ENCODE data around the gene SLC7A7.
"Not testable (repeated sequence)": the region's sequence is repeated elsewhere in the genome, so short reads cannot be mapped to it uniquely, and the experiment has no call there.

Gene SLC7A7

DNA sequence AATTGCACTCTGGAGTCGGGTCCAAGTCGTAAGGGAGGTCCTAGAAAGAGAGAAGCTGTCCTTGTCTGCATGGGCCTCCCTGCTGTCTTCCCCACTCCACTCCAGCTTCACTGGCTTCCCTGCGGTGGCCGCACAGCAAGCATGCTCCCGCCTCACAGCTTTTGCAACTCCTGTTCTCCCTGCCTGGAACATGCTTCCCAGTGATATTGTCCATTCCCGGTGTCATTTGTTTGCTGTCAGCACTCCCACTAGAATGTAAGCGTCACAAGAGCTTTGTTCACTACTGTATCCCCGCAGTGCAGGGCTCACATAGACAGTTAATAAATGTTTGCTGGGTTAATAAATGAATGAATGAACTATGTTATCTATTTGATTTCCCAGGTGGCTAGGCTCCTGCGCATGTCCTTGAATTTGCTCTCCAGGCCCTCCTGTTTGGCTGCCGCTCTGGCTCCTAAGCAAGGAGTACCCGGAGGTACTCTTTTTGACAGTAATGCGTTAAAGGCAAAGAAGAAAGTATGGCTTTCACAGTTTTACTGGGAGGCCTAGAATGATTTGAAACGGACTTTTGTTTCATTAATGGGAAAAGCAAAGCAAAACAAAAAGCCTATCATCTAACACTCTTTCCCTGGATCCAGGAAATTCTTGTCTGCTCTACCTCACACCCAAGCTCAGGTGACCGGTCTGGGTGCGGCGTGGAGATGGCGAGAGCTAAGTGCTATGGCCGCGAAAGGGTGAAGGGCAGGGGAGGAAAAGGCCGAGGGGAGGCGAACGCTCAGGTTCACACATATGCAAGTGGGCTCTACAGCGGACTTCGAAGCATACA is 6.2 kb upstream of the SLC7A7 start:
- no peak for DNase-seq (ENCODE audit: low spot score)

DNA sequence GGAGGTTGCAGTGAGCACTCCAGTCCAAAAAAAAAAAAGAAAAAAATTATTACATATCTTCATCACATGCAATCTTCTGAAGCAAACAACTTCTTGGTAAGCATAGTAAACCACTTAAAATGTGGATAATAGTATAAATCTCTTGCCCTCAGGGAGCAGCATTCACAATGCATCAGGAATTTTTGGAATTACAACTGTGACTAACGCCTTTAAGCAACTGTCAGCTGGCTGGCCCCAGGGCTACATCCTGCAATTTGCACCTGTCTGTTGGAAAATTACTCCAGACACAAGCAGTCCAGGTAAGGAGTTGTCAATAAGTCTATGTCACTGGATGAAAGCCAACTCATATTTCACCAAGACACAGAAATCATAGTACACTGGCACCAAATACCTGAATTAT is 5.5 kb upstream of the SLC7A7 start:
- no peak for DNase-seq (ENCODE audit: low spot score)

DNA sequence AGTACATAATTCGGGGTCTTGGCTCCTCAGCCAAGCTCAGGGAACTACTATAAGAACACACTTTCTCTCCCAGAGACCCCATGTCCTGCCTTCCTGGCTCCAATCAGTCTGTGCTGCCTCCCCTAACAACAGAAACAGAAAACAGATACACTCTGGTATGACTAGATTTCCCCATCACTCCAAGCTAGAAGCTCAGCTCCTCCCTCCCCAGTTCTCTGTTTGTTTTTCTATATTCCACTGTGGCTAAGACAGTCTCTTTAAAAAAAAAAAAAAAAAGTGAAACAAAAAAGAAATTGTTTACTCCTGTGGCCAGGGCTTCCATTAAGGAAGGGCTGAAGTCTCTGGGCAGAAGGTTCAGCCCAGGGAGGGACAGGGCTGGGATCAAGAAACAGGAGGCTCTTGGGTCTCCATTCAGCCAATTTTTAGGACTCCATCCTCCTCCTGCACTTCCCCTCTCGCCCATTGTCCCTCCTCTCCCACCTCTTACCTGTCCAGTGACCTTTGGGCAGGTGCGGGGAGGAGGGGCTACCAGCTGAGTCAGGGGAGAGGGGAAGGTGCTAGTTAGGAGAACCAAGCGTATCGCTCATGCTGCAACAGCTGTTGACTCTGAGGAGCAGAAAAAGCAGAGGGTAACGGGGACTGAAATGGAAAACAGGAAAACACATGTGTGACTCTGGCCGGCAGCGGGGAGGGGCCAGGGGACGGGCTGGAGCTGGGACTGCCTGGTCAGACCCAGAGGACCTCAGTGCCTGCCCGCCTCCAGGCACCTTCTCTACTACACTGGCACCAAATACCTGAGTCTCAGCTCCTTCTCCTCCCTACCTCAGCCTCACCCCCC is 4.1 kb upstream of the SLC7A7 start:
- no peak for DNase-seq (ENCODE audit: low spot score)

DNA sequence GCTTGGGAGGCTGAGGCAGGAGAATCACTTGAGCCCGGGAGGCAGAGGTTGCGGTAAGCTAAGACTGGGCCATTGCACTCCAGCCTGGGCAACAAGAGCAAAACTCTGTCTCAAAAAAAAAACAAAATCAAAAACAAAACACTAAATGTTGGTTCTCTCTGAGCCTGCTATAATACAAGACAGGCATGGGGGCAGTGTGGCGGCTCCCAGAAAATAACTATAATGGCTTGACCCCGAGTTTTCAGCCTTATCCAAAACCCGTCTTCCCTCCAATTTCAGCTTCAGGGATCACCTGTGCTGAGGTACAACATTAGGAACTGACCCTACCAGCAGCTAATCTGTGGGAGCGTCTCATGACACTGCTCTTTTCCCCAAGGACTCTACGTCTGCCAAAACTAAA is 862 bp downstream of the SLC7A7 start:
- DNase-seq (ENCODE audit: low spot score) = no peak

DNA sequence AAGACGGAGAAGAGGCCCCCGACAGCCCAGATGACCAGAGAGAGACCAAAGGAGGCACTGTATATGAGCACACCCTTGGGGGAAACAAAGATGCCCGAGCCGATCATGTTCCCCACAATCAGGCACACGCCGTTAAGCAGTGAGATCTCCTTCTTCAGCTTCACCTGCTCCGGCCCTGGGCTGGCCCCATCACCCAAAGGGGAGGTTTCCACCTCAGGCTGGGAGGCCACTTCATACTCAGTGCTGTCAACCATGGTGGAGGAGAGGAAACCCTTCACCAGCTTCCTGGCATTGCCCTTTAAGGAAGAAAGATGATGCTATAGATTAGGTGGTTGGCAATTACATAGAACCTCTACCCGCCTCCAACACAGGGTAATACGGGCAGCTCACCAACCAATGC is 2.1 kb downstream of the SLC7A7 start:
- DNase-seq (ENCODE audit: low spot score) = no peak

DNA sequence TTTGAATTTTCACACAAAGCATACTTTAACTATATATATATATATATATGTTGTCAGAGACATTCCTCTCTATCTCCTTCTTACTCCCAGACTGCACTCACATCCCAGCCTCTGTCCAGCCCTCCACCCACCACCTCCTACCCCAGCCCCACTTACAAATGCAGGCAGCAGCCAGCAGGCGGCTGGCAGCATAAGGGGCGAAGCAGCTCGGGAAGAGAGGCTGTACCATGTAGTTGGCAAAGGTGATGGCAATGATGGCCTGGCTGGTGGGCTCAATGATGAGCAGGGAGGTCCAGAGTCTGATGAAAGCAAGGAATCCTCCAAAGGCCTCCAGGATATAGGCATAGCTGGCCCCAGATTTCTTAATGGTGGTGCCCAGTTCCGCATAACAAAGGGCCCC is 2.5 kb downstream of the SLC7A7 start:
- no peak for DNase-seq (ENCODE audit: low spot score)

DNA sequence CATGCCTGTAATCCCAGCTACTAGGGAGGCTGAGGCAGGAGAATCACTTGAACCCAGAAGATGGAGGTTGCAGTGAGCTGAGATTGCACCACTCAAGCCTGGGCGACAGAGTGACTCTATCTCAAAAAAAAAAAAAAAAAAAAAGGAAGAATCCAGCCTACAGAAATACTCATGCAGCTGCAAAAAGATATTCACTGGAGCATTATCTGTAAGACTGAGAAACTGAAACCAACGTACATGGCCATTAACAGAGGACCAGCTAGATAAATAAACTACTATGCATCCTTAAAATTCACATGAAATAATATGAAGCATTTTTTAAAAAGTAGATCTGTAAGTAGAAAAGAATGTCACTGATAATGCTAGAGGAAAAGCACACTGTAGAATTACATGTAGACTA is 3.5 kb downstream of the SLC7A7 start:
- DNase-seq (ENCODE audit: low spot score) = no peak

DNA sequence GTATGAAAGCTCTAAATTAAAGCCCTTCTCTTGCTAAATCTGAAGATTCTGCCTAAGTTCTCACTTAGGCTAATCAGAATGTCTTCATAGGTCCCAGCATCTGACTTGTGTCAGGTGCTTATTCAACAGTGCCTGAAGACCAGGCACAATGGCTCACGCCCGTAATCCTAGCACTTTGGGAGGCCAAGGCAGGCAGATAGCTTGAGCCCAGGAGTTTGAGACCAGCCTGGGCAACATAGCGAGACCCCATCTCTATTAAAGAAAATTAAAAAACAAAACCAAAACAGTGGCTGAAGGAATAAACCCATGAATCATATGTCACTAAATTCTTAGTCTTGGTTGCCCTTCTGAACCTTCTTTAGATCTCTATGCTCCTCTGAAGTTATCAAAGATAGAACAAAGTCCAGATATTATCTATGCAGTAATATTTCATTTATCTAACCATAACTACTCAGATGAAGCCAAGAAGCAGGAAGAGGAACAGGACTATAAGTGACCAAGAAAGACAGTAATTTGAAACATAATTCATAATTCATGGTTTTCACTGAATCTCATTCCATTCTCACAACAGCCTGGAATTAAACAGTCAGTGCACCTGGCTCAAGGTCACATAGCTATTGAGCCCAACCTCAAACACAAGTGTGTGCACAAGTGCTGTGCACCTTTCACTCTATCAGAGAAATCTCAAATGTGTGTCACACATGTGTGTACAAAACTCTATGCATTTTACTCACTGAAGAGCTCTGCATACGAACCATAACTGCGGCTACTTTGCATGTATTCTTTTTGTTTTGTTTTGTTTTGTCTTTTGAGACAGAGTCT is 6.6 kb downstream of the SLC7A7 start:
- DNase-seq (ENCODE audit: low spot score) = no peak

DNA sequence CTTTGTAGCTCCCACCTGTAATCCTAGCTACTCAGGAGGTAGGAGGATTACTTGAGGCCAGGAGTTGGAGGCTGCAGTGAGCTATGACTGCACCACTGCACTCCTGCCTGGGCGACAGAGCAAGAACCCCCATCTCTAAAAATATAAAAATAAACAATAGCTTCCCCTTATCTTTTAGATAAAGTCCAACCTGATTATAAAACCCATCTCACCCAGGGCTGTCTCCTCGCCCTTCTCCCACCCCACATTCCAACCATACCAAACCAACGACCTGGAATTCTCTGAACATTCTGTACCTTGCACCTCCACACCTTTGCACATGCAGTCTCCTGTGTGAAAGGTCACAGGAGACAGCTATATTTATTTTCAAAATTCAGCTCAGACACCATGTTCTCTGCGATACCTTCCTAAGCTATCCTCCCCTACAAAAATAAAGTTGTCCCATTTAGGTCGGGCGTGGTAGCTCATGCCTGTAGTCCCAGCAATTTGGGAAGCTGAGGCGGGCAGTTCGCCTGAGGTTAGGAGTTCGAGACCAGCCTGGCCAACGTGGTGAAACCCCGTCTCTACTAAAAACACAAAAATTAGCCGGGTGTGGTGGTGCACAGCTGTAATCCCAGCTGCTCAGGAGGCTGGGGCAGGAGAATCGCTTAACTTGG is 7.7 kb downstream of the SLC7A7 start:
- no peak for DNase-seq (ENCODE audit: low spot score)

DNA sequence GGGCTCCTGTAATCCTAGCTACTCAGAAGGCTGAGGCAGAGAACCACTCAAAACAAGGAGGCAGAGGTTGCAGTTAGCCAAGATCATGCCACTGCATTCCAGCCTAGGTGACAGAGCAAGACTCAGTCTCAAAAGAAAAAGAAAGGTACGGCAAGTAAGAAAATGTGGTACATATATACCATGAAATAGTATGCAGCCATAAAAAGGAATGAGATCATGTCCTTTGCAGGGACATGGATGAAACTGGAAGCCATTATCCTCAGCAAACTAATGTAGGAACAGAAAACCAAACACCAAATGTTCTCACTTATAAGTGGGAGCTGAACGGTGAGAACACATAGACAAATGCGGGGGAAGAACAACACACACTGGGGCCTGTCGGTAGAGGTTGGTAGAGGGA is 10.0 kb downstream of the SLC7A7 start:
- not testable (repeated sequence) for DNase-seq (ENCODE audit: low spot score)

DNA sequence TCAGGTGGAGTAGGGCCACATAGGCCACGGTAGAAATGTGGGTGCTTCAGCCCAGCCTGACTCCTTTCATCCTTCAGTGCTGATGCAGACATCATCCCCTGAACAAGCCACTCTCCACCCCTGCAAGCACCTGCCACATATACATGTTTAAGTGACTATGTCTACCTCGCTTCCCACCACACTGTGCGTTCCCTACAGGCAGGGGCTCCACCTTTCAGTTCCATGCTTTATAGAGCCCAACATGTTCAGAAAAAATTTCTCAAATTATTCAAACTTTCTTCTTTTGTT is 11.6 kb downstream of the SLC7A7 start:
- no peak for DNase-seq (ENCODE audit: low spot score)

DNA sequence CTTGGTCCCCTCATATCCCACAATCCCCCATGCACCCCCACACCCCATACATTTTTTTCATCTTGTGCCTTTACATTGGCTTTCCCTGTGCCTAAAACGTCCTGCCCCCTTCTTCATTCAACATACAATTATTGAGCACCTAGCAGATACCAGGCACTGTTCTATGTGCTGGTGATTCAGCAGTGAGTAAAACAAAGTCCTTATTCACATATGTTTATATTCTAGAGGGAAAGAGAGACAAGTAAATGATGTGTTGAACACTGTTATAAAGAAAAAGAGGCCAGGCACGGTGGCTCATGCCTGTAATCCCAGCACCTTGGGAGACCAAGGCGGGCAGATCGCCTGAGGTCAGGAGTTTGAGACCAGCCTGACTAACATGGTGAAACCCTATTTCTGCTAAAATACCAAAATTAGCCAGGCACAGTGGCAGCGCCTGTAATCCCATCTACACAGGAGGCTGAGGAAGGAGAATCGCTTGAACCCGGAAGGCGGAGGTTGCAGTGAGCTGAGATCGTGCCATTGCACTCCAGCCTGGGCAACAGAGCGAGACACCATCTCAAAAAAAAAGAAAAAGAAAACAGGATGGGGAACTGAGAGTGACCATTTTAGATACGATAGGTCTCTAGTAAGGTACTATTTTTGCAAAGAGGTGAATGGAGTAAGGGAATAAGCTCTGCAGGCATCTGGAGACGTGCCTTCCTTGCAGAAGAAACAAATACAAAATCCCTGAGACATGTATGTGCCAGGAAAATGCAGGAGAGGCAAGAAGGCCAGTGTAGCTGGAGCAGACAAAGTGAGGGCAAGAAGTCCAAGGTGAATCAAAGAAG is 12.2 kb downstream of the SLC7A7 start:
- DNase-seq (ENCODE audit: low spot score) = no peak

DNA sequence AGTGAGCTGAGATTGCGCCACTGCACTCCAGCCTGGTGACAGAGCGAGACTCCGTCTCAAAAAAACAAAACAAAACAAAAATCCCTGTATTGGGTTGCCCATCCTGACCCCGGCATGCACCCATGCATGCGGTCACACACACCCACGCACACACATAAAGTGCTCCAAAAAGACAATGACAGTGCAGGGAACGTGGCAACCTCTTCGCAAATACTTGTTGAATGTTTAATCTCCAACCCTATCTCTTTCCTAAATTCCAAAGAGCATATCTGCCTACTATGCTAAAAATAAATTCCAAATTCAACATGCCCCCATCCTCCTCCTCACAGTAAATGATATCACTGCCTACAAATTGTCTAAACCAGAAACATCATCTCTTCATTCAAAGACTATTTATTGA is 13.5 kb downstream of the SLC7A7 start:
- no peak for DNase-seq (ENCODE audit: low spot score)

DNA sequence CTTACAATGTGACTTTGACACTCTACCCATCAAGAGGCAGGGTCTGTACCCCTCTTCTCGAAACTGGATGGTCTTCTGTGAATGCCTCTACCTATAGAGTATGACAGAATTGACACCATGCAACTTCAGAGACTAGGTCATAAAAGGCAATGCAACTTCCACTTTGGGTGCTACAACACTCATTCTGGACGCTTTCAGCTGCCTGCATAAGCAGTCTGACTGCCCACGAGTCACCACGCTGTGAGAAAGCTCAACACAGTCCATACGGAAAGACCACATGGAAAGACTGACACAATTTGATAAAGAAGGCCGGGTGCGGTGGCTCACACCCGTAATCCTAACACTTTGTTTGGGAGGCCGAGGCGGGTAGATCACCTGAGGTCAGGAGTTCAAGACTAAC is 14.9 kb downstream of the SLC7A7 start:
- DNase-seq (ENCODE audit: low spot score) = no peak

DNA sequence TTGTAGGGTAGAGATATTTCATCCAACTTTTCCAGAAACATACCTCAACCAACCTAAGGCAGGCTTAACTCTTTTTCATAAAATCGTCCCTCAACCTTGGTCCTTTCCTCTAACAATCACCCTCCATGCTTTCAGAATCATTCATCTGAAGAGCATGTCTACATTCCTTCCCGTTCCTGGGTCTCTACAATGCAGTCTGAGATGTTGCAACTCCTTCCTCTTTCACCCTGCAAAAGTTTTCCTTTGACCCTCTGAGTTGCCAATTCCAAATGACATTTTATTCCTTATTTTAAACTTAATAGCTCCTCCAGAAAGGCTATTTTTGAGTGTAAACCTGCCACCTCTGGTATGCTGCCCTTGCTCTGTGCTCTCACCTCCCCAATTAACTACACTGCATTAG is 16.7 kb downstream of the SLC7A7 start:
- DNase-seq (ENCODE audit: low spot score) = no peak

DNA sequence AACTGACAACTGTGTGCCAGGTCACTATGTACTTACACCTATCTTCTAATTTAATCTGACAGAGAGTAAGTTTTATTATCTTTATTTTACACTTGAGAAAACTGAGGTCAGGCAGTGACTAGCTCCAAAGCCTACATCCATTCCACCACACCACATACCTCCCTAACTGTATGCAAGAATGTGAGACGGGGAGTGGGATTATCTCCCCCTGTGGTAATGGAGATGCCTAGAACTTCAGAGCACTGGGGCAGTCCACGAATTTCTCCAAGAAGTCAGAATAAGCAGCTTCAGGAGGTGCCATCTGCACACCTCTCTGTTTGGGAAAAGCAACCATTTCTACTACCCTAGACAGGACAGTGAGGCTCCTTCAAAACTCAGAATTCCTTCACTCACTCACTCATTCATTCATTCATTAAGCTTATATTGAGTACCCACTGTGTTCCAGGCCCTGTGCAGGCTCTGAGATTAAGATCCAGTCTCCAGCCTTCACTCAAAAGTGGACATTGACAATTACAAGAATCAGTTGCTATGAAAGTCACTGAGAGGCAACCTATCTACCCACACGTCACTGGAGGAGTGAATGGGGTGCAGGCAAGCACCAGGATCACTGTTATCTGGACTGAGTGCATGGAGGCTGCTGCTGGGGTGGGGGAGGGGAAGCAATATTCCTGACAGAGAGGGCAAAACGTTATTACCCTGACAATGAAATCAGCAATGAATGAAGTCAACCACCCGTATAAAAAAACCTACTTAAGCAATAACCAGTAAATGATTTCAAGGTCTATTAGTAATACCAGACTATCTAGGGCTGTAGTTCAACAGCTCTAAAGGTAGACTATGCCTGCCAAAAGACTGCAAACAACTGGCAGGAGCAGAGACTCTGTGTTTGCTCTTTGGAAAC is 18.0 kb downstream of the SLC7A7 start:
- DNase-seq (ENCODE audit: low spot score) = no peak

DNA sequence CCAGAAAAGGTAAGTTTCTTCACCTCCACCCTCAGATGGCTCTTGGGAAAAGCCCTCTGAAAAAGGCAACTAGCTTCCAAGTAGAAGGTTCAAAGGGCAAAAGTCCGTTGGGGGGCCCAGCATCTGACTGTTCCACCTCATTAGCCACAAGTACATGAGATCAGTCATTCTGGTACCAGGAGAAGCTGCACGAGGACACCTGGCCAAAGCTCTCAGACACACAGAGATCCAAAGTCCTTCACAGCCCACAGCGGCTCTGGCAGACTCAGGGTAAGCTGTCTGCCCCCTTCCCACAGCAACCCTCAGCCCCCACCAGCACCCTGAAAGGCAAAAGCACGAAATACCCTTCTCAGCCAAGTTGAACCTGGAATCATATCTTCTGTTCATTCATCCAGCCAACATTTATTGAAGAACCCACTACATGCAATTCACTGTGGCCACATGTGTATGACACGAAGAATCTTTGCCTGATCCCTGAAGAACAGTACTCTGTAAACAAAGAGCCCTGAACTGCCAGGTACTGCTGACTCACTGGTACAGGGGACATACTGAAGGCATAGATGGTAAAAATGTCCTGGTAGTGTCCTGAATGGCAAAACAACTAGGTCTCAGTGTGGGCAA is 19.0 kb downstream of the SLC7A7 start:
- DNase-seq (ENCODE audit: low spot score) = no peak

DNA sequence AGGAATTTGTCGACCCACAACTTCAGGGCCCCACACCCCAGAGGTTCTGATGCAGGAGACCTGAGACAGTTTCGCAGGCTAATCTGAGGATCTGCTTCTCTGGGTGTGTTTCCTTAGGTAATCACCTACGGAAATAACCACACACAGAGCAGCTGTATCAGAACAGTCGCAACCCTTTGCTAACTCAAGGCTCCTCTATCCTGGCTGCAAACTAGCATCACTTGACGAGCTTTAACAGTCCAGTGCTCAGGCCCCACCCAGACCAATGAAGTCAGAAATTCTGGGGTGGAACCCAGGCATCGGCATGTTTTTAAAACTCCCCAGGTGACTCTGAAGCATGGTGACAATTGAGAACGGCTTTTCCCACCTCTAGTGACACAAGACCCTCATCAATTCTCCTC is 20.7 kb downstream of the SLC7A7 start:
- no peak for DNase-seq (ENCODE audit: low spot score)

DNA sequence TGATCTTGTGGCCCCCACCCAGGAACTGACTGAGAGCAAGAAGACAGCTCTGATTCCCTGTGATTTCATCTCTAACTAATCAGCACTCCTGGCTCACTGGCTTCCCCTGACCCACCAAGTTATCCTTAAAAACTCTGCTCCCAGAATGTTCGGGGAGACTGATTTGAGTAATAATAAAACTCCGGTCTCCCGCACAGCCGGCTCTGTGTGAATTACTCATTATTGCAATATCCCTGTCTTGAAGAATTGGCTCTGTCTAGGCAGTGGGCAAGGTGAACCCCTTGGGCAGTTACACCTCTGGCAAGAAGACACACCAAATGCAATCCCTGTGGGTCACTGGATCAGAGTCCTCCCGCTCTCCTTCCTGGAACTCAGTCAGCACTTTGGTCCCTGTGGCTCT is 21.3 kb downstream of the SLC7A7 start:
- no peak for DNase-seq (ENCODE audit: low spot score)

DNA sequence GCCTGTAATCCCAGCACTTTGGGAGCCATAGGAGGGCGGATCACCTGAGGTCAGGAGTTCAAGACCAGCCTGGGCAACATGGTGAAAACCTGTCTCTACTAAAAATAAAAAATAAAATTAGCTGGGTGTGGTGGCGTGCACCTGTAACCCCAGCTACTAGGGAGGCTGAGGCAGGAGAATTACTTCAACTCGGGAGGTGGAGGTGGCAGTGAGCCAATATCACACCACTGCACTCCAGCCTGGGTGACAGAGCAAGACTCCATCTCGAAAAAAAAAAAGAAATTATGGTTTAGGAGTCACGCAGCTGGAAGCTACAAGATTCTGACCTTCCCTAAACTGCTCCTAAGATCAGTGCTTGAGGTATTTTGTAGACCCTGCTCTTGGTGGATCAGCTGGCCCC is 21.7 kb downstream of the SLC7A7 start:
- DNase-seq (ENCODE audit: low spot score) = not testable (repeated sequence)

Data from activated CD4-positive, alpha-beta T cell treated with anti-CD3 and anti-CD28 coated beads, Interleukin-2, Interleukin-4, amounts not matched to agents 100 ng/mL and 50 ng/mL, durations not matched to agents 16 hours and 8 hours (primary cell).